ENCODE measurements around the gene ADAMTS13. TPM values are rescaled to one million over a fixed set of nuclear protein-coding genes. Genes with fewer than 3 reads are reported as not detected.

ADAMTS13 gene
- total RNA-seq, 4 donors from 2014 or later, result 4.4 to 13.2 (median 5.7) TPM

- Histone ChIP-seq H3K27me3 (no peaks in the 10 kb centered on the region), H3K9me3 (no peaks in the 10 kb centered on the region), H3K4me3 (peak within 1 kb of the TSS; percentile 55 to 75 (median 64)), H3K4me1 (peaks cover 0 to 15% (median 9%) of the 10 kb centered on the region in 4 donors), H3K27ac (peak within 1 kb of the TSS; percentile 36 to 91 (median 58)), H3K36me3 (no peaks in the 10 kb centered on the region)
- TF ChIP-seq POLR2A (IDR thresholded peaks at IDR 0.05) (peak in 1 of 2 donors; percentile 10), CTCF (IDR thresholded peaks at IDR 0.05) (no peak)
- peak; percentile 85 to 95 (median 94) for DNase-seq
Measured at GRCh38 chr9:133478851-133479711, 56.9 kb downstream of the ADAMTS13 start, which contains the start of gene SLC2A6. Gene SLC2A6, minus strand, starts transcription at chr9:133479099. Its CDS starts 40 bp downstream, at chr9:133479059.

GRCh38 chr9:133483611-133484010 is 61.4 kb downstream of the ADAMTS13 start:
- H3K36me3 ChIP-seq, result no peaks in the 10 kb centered on the region
- no peak overlapping the region for H3K27ac ChIP-seq
- no peak for TF ChIP-seq POLR2A (IDR thresholded peaks at IDR 0.05)
- TF ChIP-seq CTCF (IDR thresholded peaks at IDR 0.05), result no peak
- H3K4me3 ChIP-seq, result no peak overlapping the region
- H3K9me3 ChIP-seq, result no peaks in the 10 kb centered on the region
- H3K4me1 ChIP-seq, result peaks cover 0 to 15% (median 6%) of the 10 kb centered on the region in 4 donors
- no peaks in the 10 kb centered on the region for H3K27me3 ChIP-seq
- no peak for DNase-seq

GRCh38 chr9:133484671-133485437 is 62.7 kb downstream of the ADAMTS13 start:
- Histone ChIP-seq H3K27ac (no peak overlapping the region), H3K4me1 (peaks cover 0 to 6% (median 0%) of the 10 kb centered on the region in 4 donors)
- DNase-seq, result no peak

DNA sequence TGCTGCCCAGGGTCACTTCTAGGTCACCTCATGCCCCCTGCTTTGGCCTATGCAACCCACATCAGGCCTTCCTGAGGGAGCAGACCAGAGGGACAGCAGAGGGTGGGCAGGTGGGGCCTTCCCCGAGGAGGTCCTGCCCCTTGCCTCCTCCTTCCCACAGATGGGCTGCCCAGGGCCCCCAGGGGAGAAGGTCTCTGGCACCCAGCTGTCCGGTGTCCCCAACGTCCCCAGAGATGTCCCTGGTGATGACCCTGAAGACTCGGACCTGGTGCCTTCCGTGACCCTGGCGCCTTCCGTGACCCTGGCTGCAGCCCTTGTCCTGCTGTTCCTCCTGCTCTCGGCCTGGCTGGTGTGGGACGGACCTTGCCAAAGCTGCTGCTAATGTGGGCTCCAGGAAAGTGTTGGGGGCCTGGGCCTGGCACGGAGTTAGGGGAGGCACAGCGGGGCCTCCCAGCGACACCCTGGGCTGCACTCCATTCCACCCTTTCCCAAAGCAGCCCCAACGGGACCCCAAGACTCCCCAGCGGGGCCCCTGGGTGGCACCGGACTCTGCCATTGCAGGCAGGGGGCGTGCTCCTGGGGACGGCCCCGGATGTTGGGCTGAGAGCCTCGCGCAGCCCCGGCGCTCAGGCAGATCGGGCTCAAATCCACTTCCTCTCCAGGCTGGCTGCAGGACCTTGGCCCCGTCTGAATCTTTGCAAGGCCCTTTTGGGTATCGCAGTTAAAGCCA is 63.5 kb downstream of the ADAMTS13 start:
- Histone ChIP-seq H3K27me3 (no peaks in the 10 kb centered on the region), H3K36me3 (no peaks in the 10 kb centered on the region), H3K9me3 (no peaks in the 10 kb centered on the region), H3K27ac (peak overlapping the region in 1 of 4 donors; percentile 17), H3K4me3 (peak overlapping the region in 1 of 4 donors; percentile 3), H3K4me1 (peaks cover 0 to 6% (median 0%) of the 10 kb centered on the region in 4 donors)
- no peak for TF ChIP-seq POLR2A (IDR thresholded peaks at IDR 0.05)
- TF ChIP-seq CTCF (IDR thresholded peaks at IDR 0.05), result no peak
- peak in 1 of 3 donors; percentile 30 for DNase-seq

More at GRCh38 chr9:133484671-133485437, 62.7 kb downstream of the ADAMTS13 start:
- no peak overlapping the region for H3K4me3 ChIP-seq
- TF ChIP-seq POLR2A (IDR thresholded peaks at IDR 0.05) (no peak), CTCF (IDR thresholded peaks at IDR 0.05) (no peak)
- no peaks in the 10 kb centered on the region for H3K27me3 ChIP-seq
- H3K9me3 ChIP-seq, result no peaks in the 10 kb centered on the region
- no peaks in the 10 kb centered on the region for H3K36me3 ChIP-seq

DNA sequence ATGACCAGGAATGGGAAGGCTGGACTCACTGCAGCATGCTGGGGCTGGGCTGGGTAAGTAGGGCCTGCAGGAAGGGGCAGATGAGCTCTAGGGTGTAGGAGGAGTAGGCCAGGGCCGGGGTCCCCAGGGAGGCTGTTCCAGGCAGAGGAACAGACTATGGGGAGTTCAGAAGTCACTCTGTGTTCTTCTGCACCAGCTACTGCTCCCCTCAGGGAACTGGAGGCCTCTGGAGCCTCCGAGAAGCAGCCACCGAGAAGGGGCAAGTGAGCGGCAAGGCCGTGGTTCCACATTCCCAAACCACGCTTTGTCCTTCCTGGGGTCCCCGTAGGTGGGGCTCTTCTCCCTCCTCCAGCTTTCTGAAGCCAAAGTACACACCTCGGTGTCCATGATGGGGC is 65.2 kb downstream of the ADAMTS13 start:
- TF ChIP-seq POLR2A (IDR thresholded peaks at IDR 0.05) (no peak), CTCF (IDR thresholded peaks at IDR 0.05) (no peak)
- Histone ChIP-seq H3K27me3 (no peaks in the 10 kb centered on the region), H3K36me3 (no peaks in the 10 kb centered on the region), H3K27ac (no peak overlapping the region), H3K4me1 (peaks cover 0 to 6% (median 0%) of the 10 kb centered on the region in 4 donors), H3K9me3 (no peaks in the 10 kb centered on the region), H3K4me3 (no peak overlapping the region)
- no peak for DNase-seq

Measured in Peyer's patch (tissue), 4 donors.